Stimulated activated CD4-positive, alpha-beta T cell treated with anti-CD3 and anti-CD28 coated beads, Interleukin-12 subunit alpha, Interleukin-12 subunit beta, amount 100 ng/mL, for 24 hours (primary cell): ENCODE measurements around the gene MTX3.

Experiments
- DNase-seq, 2 experiments: peaks; one replicate each; pipeline ENCODE4 v3.0.0-alpha.2; 2020; ENCODE audit warnings: low read depth in 2 of 2

The MTX3 gene, protein sequence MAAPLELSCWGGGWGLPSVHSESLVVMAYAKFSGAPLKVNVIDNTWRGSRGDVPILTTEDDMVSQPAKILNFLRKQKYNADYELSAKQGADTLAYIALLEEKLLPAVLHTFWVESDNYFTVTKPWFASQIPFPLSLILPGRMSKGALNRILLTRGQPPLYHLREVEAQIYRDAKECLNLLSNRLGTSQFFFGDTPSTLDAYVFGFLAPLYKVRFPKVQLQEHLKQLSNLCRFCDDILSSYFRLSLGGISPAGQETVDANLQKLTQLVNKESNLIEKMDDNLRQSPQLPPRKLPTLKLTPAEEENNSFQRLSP

GRCh38 chr5:79990598-79991507 lies at the start of gene MTX3:
Gene MTX3, minus strand, starts transcription at chr5:79991262. Its CDS starts 24 bp downstream, at chr5:79991238.
- peak; percentile 74 to 91 for DNase-seq

DNA sequence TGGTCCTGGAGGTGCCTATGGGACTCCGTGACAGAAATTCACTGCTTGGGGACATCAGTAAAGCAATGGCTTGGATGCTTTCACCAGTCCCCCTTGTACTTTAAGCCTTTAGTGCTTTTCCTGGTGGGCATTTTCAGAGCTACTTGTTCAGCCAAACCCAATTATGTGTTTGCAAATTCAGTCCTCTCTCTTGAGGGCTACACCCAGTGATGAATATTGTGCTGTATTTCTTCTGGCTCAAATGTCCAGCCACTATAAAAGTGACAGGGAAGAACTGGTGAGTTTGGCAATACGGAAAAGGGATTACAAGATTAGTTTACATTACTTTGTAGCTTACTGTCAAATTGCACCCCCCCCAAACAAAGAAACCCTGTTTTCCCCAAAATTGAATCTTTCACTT lies 48.6 kb upstream of the MTX3 start:
- no peak for DNase-seq

GRCh38 chr5:80037366-80037765 lies 46.3 kb upstream of the MTX3 start:
- DNase-seq: no peak

- no peak for DNase-seq
Measured at GRCh38 chr5:80036615-80037014, 45.6 kb upstream of the MTX3 start.

- no peak for DNase-seq
Measured at GRCh38 chr5:80035839-80036238, 44.8 kb upstream of the MTX3 start.

DNA sequence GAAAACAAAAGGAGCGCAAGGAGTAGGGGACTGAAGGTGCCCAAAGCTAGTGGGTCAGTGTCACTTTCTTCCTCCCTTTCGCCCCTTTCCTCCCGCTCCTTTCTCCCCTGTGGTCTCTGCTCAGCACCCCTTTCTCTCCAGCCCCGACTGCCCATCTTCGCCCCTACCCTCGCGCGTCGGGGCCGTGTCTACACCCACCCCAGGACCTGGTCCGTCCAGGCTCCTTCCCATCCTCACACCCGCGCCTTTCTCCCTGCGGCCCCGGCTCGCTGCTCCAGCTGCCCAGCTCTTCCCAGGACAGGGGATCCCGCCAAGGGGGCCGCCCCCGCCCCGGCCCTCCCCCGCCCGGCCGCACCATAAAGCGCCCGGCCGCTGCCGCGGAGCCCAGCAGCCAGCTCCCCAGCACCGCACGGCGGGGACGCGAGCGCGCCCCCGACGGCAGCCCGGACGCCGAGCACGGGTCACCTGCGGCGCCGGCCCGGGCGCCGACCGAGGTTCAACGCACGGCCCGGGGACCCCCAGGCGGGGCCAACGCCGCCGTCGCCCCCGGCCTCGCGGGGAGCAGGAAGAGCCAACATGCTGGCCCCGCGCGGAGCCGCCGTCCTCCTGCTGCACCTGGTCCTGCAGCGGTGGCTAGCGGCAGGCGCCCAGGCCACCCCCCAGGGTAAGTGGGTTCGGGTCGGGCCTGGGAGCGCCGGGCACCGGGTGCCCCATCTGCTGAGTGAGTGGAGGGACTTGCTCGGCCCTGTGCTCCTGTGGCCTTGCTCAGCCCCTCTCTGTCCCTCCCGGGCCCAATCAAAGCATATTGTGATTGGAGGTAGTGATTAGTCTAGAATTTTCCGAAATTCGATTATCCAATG lies 44.1 kb upstream of the MTX3 start, which contains the start of gene THBS4:
TSS of gene THBS4 (plus strand) at position 387 of the 860 bp plus-strand sequence. CDS start at position 577, 190 bp downstream.
- DNase-seq: no peak

DNA sequence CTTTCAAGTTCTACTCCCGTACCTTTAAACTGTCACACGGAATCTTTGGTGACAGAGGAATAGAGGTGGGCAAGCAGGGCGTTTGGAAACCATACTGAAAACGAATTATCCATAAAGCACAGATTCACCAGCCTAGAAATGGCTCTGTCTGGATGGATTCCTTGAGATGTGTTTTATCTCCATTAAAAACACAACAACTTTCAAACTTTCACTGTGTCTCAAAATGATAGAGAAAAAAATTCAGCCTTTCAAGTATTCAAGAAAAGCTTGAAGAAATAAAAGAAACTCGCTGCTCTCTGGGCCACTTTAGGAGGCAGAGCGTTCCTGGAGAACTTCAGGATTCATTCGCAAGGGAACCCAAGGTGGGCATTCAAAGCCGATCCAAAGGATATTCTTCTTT lies 43.5 kb upstream of the MTX3 start:
- no peak for DNase-seq

- DNase-seq: peak in 1 of 2 experiments; percentile 3
Measured at GRCh38 chr5:80033513-80033912, 42.5 kb upstream of the MTX3 start.

GRCh38 chr5:80031109-80031508 lies 40.0 kb upstream of the MTX3 start:
- no peak for DNase-seq

GRCh38 chr5:80026841-80027240 lies 35.8 kb upstream of the MTX3 start:
- no peak for DNase-seq

- DNase-seq: no peak
Measured at GRCh38 chr5:80025069-80025468, 34.0 kb upstream of the MTX3 start.

- DNase-seq: no peak
Measured at GRCh38 chr5:80010754-80011392, 19.8 kb upstream of the MTX3 start.

GRCh38 chr5:80008995-80009765 lies 18.1 kb upstream of the MTX3 start:
- DNase-seq: no peak

- no peak for DNase-seq
Measured at GRCh38 chr5:80002677-80003076, 11.6 kb upstream of the MTX3 start.

DNA sequence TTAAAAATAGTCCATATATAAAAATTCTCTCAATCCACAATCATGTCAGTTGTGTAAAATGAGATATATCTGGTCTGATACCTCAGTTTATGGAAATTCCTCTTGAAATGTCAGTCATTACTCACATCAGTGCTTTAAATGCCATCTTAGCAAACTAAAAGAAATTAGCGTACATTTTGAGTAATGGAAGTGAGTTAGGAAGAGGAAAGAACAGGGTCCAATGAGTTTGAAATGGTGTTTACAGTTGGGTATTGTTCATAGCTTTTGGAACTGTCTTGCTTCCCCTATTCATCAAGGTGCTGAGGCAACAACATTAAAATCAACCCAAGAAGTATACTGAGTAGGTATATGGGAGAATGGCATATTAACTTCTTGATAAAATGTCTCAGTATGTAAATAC lies 8.7 kb upstream of the MTX3 start:
- DNase-seq: no peak

- no peak for DNase-seq
Measured at GRCh38 chr5:79992891-79993657, 2.0 kb upstream of the MTX3 start.

DNA sequence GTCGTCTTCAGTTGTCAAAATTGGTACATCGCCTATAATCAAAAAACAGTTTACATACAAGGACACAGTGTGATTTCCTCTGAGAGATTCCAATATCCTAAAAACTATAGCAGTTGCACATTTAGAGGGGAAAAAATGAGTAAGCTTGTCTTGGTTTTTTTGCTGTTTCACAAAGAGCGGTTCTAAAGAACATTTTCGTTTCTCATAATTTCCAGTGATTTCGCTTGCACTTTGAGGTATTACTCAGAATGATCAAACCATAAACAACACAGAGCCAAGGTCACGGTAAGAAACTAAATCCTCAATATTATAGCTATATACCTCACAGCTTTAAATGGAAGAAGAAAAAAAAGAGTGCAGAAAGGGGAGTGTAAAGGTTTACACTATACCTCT lies 861 bp downstream of the MTX3 start:
- DNase-seq: no peak

DNA sequence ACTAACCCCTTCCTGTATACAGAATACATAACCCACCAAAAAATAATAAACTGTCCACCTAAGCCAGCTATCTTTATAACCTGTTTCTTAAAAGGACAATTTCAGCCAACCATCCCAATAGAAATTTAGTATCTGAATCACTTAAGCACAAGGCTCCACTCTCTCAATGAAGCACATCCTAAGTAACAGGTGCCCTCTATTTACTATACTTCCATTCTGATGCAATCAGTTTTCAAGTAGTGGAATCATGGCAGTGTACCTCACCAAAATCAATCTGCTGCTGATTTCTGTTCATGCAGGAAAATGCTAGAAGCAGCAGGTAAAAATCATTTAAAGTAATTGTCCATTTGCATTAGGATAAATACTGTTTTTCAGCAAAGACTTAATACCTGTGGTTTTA lies 4.8 kb downstream of the MTX3 start:
- no peak for DNase-seq

GRCh38 chr5:79985288-79985687 lies 5.8 kb downstream of the MTX3 start:
- DNase-seq: no peak

GRCh38 chr5:79984363-79984762 lies 6.7 kb downstream of the MTX3 start:
- no peak for DNase-seq
